Prostate gland (tissue), 2 donors: ENCODE data around the gene NEDD9.

ENCODE experiments used
- POLR2A ChIP-seq: fragments of 450-650 bp; IDR thresholded peaks from one replicate; pipeline ENCODE4 v1.6.1; 2016; ENCODE audit warnings: antibody characterized with exemption, mild to moderate bottlenecking
- TF ChIP-seq, protein P1 (sequence below), 4 experiments: fragments of 200-600 bp in 2 of 4; fragments of 450-650 bp in 2 of 4; sonication (generic) in 2 of 4; IDR thresholded peaks; 1 replicate in 3 of 4; 2 replicates in 1 of 4; pipeline ENCODE4 v1.5.1; 2016 to 2019; ENCODE audit warnings: antibody characterized with exemption in 4 of 4, mild to moderate bottlenecking in 2 of 4, moderate library complexity in 2 of 4

DNA sequence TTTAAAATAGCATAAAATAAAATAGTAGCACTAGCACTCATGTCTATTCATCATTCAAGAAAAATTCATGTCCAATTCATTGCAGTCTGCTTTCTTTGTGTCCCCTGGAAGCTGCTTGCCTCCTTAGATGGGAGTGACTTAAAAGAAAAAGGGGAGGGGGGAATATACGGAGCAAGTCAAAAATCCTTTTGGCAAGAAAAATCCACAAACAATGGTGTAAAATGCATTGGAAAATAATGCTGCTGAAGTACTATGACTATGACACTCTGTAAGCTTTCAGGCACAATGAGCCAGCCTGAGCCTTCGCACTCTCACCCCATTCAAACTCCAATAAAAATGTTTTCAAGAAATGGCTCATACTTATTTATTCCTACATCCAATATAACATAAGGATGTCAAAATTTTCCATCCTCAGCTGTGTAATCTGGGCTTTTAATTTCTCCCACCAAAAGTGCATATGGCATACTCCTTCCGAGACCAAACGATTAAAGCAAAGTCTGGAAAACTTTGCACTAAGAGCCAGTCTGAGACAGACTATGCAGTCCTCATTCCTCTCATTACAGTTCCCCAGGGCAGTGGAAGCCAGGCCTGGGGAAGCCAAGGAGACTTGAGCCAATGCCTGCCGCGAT lies 790 bp downstream of the NEDD9 start:
- TF ChIP-seq POLR2A = no peak
- TF ChIP-seq, protein P1, sequence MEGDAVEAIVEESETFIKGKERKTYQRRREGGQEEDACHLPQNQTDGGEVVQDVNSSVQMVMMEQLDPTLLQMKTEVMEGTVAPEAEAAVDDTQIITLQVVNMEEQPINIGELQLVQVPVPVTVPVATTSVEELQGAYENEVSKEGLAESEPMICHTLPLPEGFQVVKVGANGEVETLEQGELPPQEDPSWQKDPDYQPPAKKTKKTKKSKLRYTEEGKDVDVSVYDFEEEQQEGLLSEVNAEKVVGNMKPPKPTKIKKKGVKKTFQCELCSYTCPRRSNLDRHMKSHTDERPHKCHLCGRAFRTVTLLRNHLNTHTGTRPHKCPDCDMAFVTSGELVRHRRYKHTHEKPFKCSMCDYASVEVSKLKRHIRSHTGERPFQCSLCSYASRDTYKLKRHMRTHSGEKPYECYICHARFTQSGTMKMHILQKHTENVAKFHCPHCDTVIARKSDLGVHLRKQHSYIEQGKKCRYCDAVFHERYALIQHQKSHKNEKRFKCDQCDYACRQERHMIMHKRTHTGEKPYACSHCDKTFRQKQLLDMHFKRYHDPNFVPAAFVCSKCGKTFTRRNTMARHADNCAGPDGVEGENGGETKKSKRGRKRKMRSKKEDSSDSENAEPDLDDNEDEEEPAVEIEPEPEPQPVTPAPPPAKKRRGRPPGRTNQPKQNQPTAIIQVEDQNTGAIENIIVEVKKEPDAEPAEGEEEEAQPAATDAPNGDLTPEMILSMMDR (IDR thresholded peaks at IDR 0.05) = no peak
